AG10803 (cell line): Measurements from ENCODE around the gene KCTD3.

Source experiments
- DNase-seq: peaks from one replicate; pipeline ENCODE4 v3.0.0; 2010; ENCODE audit warnings: low read depth
- H3K4me3 ChIP-seq: 2 replicates; pipeline ENCODE4 v1.5.1; 2011; ENCODE audit warnings: mild to moderate bottlenecking, low read length, control low read depth
- TF ChIP-seq, protein P1 (sequence below): conservative IDR thresholded peaks from 2 replicates; pipeline ENCODE4 v1.5.1; 2011; ENCODE audit warnings: mild to moderate bottlenecking, low read length, control low read depth, inconsistent platforms

The KCTD3 gene

DNA sequence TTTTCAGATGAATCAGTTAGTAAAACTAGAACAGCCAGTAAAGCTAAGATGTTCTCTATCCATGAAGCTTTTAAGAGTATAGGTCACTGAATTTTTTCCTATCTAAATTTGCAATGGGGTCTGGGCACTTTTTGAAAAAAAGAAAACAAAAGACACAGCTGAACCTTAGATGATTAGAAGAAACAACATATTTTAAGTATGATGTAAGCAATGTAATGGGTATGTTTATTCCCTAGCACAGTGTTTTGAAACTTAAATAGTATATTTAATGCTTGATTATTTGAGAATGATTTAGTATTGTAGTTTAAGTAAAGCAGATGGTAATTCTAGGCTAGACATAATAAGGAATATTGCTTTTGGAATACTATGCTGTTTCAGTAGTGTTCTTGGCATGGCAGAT, 36.2 kb downstream of the KCTD3 start:
- no peak for DNase-seq
- TF ChIP-seq, protein P1, sequence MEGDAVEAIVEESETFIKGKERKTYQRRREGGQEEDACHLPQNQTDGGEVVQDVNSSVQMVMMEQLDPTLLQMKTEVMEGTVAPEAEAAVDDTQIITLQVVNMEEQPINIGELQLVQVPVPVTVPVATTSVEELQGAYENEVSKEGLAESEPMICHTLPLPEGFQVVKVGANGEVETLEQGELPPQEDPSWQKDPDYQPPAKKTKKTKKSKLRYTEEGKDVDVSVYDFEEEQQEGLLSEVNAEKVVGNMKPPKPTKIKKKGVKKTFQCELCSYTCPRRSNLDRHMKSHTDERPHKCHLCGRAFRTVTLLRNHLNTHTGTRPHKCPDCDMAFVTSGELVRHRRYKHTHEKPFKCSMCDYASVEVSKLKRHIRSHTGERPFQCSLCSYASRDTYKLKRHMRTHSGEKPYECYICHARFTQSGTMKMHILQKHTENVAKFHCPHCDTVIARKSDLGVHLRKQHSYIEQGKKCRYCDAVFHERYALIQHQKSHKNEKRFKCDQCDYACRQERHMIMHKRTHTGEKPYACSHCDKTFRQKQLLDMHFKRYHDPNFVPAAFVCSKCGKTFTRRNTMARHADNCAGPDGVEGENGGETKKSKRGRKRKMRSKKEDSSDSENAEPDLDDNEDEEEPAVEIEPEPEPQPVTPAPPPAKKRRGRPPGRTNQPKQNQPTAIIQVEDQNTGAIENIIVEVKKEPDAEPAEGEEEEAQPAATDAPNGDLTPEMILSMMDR = no peak
- no peak overlapping the region for H3K4me3 ChIP-seq

- TF ChIP-seq, protein P1 = no peak; the same call in 1 of the 2 replicates
- no peak overlapping the region for H3K4me3 ChIP-seq
- DNase-seq = peak; percentile 59
These were observed 38.0 kb downstream of the KCTD3 start for GRCh38 chr1:215605011-215605621.

DNA sequence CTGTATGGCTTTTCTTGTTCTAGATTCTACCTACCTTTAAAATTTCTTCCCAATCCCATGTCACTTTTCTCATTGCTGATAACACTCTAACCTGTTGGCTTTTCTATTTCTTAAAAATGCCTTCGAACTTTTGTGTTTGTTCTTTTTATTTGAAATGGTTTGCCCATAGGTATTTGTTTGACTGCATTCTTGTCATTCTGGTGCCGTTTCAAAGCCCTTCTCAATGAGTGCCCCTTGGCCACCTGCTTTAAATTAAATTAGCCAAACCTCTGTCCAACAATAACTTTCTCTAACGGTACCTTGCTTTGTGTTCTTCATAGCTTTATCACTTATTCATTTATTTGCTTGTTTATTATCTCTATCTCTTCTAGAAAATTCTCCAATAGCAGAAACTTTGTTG, 38.9 kb downstream of the KCTD3 start:
- TF ChIP-seq, protein P1 = no peak
- no peak overlapping the region for H3K4me3 ChIP-seq
- DNase-seq = no peak

DNA sequence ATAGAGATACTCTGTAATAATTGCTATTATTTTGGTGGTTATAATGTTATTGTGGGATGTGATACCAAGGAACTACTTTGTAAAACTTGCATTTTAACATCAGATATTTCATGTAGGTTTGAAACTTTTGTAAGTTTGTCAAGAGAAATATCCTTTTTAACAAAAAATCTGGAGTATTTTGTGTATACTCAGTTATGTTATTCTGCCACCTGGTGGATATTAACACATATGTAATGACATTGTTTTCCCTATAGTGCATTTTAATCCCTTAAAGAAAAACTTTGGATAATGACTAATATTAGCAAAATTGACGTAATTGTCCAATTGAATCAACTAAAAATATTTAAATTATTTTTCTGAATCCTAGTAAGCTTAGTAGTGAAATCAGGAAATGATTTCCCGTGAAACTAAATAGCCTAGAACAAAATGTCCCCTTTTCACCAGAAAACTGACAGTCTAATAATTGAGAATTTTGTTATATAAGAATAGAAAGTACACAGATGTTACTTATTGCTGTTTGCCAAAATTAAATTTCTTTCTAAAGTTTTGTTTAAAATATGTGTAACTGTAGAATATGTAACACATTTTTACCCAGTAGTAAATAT, 39.6 kb downstream of the KCTD3 start:
- TF ChIP-seq, protein P1 = peak; percentile 60
- DNase-seq = peak; percentile 20
- H3K4me3 ChIP-seq = no peak overlapping the region

GRCh38 chr1:215607412-215607811, 40.3 kb downstream of the KCTD3 start:
- TF ChIP-seq, protein P1 = no peak
- H3K4me3 ChIP-seq = no peak overlapping the region
- no peak for DNase-seq

DNA sequence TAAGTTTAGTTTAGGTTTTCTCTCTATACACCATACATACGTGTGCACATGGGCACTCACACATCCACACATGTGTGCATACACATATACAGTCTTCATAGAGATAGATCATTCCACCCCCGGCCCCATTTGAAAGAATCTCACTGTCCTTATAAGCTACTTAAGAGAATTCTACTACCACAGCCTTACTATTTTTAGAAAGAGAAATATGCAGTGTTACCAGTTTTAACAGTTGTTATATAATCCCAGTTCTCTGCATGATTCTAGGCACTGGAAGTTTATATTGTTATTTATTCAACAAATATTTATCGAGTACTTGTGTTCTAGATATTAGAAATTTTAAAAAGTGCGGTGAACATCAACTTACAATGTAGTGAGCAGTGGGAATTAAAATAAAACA, 41.5 kb downstream of the KCTD3 start:
- no peak for DNase-seq
- no peak overlapping the region for H3K4me3 ChIP-seq
- TF ChIP-seq, protein P1 = no peak

DNA sequence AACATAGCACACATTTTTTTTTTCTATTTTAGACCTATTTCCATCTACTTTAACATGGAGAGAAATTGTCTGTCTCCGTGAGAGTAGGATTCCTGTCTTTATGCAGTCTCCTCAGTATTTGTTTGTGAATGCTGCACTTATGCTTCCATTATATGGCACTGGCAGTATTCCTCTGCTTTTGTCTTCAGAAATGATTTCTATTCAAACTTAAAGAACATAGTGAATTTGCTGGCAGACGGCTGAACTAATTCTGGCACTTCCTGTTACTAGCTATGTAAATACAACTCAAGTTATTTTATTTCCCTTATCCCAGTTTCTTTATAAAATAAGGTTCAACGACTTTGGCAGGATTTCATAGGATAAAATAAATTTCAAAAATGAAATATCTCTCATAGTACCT, 45.3 kb downstream of the KCTD3 start:
- TF ChIP-seq, protein P1 = no peak
- no peak overlapping the region for H3K4me3 ChIP-seq
- no peak for DNase-seq
